DMS79 (cell line): ENCODE data around the gene PPP1R7.
"Not testable (repeated sequence)": the region's sequence is repeated elsewhere in the genome, so short reads cannot be mapped to it uniquely, and the experiment has no call there.

Experiments used
- DNase-seq: peaks from one replicate; lab custom pipeline; 2025; lab: John Stamatoyannopoulos, UW

PPP1R7 gene

GRCh38 chr2:241149925-241150659, at the start of gene PPP1R7:
Gene PPP1R7 (plus strand): TSS chr2:241150467. CDS start chr2:241150496, 29 bp downstream.
- peak; percentile 88 for DNase-seq

DNA sequence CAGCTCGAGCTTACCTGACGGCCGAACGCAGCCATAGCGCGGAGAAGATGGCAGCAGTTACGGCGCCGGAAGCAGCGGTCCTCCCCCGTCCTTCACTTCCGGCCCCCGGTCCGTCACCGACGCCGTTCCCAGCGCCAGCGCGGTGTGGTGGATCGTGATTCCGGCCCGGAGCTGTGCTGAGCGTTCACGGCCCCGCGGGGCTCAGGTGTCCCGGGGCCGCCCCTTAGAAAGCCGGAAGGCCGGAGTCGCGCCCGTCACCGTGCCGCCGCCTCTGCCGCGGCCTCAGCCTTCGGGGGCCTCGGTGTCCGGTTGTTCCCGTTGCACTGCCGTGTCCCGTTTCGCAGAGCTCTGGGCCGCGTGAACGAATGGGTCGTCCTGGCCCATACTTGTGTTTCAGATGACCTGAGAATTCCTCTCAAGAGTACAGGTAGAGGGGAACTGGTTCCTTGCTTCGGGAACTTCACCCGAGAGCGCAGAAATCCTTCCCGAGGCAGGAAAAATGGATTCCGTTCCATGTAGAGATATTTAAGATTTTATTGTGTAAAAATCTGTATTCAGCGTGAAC, 47.9 kb upstream of the PPP1R7 start, which contains the start of gene MTERF4:
TSS of gene MTERF4 (minus strand) at position 49 of the 565 bp plus-strand sequence. CDS start at position 35, 14 bp downstream.
- DNase-seq, result peak; percentile 57

- peak; percentile 2 for DNase-seq
Measured at GRCh38 chr2:241103176-241103595, 47.1 kb upstream of the PPP1R7 start.

- DNase-seq, result not testable (repeated sequence)
Measured at GRCh38 chr2:241104611-241105010, 45.7 kb upstream of the PPP1R7 start.

GRCh38 chr2:241105641-241106040, 44.6 kb upstream of the PPP1R7 start:
- no peak for DNase-seq

GRCh38 chr2:241107031-241107783, 43.1 kb upstream of the PPP1R7 start:
- no peak for DNase-seq

- DNase-seq, result no peak
Measured at GRCh38 chr2:241108271-241109209, 41.7 kb upstream of the PPP1R7 start.

GRCh38 chr2:241109210-241110088, 40.8 kb upstream of the PPP1R7 start:
- DNase-seq, result no peak

GRCh38 chr2:241110089-241110606, 40.1 kb upstream of the PPP1R7 start:
- DNase-seq, result no peak

- DNase-seq, result no peak
Measured at GRCh38 chr2:241110607-241111439, 39.4 kb upstream of the PPP1R7 start.

GRCh38 chr2:241111440-241111805, 38.8 kb upstream of the PPP1R7 start:
- DNase-seq, result no peak

DNA sequence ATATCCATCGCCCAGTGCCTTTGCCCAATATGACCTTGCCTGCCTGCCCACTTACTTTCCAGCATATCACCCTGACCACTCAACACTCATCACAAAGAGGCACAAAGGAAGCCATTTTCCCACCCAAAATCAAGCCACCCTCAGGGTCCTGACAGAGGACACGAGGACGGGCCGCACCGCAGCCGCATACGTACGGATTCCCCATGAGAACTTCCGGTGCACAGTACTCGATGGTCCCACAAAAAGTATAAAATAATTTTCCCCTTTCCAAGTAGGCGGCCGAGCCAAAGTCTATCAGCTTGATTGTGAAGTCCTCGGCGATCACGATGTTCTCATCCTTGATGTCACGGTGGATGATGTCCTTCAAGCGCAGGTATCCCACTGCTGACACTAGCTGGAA, 38.2 kb upstream of the PPP1R7 start:
- no peak for DNase-seq

GRCh38 chr2:241112592-241112991, 37.7 kb upstream of the PPP1R7 start:
- no peak for DNase-seq

- DNase-seq, result no peak
Measured at GRCh38 chr2:241114836-241115235, 35.4 kb upstream of the PPP1R7 start.

DNA sequence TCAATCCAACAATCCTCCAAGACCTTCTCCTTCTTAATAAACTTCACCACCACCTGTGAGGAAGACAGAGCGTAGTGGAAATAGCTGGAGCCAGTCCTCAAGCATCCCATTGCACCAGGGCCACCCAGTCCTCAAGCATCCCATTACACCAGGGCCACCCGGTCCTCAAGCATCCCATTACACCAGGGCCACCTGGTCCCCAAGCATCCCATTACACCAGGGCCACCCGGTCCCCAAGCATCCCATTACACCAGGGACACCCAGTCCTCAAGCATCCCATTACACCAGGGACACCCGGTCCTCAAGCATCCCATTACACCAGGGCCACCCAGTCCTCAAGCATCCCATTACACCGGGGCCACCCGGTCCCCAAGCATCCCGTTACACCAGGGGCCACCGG, 34.9 kb upstream of the PPP1R7 start:
- no peak for DNase-seq

GRCh38 chr2:241116606-241117560, 33.4 kb upstream of the PPP1R7 start:
- no peak for DNase-seq

DNA sequence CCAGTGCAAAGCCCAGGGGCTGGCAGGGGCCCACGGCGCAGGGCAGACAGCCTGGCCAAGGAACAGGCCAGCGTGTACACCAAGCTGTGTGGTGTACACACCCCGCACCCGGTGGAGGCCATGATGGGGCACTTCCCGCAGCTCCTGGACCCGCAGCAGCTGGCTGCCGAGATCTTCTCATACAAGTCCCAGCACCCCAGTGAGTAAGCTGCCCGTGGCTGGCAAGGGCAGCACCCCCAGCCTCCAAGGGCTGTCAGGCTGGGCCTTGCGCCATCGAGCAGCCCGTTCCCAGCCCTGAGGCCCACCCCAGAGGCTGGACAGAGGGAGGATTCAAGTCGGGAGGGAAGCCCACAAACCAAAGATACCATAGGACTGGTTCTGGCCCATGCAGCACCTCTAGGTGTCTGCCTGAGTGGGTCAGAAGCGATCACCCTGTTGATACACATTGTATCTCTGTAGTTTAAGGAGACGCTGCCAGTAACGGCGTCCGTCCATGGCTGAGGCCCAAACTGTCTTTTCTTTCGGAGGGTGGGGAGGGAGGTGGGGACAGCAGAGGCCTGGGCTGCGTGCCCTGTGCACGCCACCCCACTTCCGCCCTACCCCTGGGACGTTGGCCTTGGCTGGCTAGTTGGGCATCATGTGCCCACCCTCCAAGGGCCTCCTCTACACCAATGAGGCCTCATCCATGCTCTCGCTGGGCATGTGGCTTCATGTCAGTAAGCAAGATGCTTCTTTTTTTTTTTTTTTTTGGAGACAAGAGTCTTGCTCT, 31.3 kb upstream of the PPP1R7 start:
- no peak for DNase-seq

GRCh38 chr2:241120440-241120839, 29.8 kb upstream of the PPP1R7 start:
- DNase-seq, result no peak
